ENCODE results near the gene NCOA6. TPM values are rescaled to one million over a fixed set of nuclear protein-coding genes. Genes with fewer than 3 reads are reported as not detected.
"Not testable (repeated sequence)": the region's sequence is repeated elsewhere in the genome, so short reads cannot be mapped to it uniquely, and the experiment has no call there.

NCOA6 gene
- total RNA-seq, 1 donor, result 11.3 TPM

DNA sequence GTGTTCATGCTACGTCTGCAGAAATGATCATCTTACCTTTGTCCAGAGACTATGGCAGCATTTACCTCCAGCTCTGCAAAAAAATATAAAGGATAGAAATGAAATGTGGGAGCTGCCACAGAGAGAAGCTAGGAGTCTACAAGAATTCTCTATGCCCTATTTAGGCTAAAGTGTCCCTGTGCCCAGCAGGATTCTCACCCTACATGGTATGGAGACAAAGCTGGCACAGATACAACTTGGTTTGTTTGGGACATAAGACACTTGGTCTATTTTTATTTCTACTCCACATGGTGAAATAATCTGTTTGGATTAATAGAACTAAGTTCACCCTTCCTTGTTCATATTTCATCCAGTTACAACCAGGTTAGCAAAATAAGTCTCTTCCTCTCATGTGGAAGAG is 92.9 kb downstream of the NCOA6 start:
- DNase-seq (ENCODE audit: low read depth), result no peak
- TF ChIP-seq, protein P1, sequence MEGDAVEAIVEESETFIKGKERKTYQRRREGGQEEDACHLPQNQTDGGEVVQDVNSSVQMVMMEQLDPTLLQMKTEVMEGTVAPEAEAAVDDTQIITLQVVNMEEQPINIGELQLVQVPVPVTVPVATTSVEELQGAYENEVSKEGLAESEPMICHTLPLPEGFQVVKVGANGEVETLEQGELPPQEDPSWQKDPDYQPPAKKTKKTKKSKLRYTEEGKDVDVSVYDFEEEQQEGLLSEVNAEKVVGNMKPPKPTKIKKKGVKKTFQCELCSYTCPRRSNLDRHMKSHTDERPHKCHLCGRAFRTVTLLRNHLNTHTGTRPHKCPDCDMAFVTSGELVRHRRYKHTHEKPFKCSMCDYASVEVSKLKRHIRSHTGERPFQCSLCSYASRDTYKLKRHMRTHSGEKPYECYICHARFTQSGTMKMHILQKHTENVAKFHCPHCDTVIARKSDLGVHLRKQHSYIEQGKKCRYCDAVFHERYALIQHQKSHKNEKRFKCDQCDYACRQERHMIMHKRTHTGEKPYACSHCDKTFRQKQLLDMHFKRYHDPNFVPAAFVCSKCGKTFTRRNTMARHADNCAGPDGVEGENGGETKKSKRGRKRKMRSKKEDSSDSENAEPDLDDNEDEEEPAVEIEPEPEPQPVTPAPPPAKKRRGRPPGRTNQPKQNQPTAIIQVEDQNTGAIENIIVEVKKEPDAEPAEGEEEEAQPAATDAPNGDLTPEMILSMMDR (IDR thresholded peaks at IDR 0.05; ENCODE audit: insufficient read depth, low read length), result no peak
- no peak overlapping the region for H3K4me3 ChIP-seq (ENCODE audit: low read depth, low read length)

DNA sequence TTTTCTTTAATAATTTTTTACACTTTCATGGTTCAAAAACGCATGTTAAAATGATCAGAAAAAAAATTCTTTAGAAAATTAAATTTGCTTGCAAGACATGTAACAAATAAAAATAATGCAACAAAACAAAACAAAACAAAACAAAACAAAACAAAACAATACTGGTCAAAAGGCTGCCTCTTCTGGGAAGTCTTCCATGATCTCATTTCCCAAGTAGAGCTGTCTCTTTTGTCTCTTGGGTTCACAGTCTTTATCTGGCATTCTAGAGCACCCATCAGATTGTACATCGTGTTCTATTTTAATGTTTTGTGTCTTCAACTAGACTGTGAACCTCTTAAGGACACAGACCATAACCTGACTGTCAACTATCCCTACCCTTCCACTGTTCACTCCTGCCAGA is 96.0 kb downstream of the NCOA6 start:
- no peak overlapping the region for H3K4me3 ChIP-seq (ENCODE audit: low read depth, low read length)
- DNase-seq (ENCODE audit: low read depth), result no peak
- TF ChIP-seq, protein P1 (IDR thresholded peaks at IDR 0.05; ENCODE audit: insufficient read depth, low read length), result no peak

DNA sequence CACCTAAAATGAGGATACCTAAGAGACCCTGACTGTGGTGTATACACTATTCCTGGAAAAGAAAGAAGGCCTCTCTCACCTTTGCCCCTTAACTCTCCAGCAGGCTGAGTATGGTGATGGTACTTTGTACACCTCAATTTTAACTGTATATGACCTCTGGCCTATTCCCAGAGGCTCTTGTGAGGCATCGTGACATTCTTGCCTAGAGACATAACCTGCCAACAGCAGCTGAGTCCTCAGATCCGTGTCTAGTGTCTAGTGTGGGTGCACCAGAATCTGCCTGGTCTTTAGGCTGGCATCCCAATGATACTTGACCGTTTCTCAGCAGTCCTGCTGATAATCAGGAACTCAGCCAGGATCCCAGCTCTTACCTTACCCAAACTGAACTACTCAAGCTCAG is 101.3 kb downstream of the NCOA6 start:
- no peak for DNase-seq (ENCODE audit: low read depth)
- H3K4me3 ChIP-seq (ENCODE audit: low read depth, low read length), result no peak overlapping the region
- TF ChIP-seq, protein P1 (IDR thresholded peaks at IDR 0.05; ENCODE audit: insufficient read depth, low read length), result no peak

DNA sequence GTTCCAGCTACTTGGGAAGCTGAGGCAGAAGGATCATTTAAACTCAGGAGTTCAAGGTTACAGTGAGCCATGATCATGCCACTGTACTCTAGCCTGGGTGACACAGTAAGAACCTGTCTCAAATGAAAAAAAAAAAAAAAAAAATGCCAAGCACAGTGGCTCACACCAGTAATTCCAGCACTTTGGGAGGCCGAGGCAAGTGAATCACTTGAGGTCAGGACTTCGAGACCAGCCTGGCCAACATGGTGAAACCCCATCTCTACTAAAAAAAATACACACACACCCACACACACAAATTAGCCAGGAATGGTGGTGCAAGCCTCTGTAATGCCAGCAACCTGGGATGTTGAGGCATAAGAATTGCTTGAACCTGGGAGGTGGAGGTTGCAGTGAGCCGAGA is 102.9 kb downstream of the NCOA6 start:
- H3K4me3 ChIP-seq (ENCODE audit: low read depth, low read length), result not testable (repeated sequence)

DNA sequence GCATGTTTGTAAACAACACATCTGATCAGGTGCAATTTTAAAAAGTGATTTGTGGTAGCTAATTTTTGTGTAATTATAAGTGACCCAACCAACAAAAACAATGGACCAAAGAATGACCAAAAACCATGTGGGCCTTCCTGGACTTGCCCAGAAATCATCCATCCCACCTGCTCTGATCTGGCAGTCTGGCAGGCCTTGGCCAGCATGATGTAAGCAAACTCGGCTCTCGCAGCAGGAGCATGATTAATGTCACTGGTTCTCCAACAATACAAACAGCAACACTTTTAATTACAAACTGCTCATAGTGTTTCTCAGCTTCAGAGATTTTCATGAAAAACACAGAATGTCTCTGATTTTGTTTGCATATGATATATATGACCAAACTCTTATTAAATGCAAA is 105.2 kb downstream of the NCOA6 start:
- TF ChIP-seq, protein P1 (IDR thresholded peaks at IDR 0.05; ENCODE audit: insufficient read depth, low read length), result no peak
- H3K4me3 ChIP-seq (ENCODE audit: low read depth, low read length), result no peak overlapping the region
- DNase-seq (ENCODE audit: low read depth), result no peak

More for the DNA sequence above, 102.9 kb downstream of the NCOA6 start:
- DNase-seq (ENCODE audit: low read depth), result not testable (repeated sequence)

DNA sequence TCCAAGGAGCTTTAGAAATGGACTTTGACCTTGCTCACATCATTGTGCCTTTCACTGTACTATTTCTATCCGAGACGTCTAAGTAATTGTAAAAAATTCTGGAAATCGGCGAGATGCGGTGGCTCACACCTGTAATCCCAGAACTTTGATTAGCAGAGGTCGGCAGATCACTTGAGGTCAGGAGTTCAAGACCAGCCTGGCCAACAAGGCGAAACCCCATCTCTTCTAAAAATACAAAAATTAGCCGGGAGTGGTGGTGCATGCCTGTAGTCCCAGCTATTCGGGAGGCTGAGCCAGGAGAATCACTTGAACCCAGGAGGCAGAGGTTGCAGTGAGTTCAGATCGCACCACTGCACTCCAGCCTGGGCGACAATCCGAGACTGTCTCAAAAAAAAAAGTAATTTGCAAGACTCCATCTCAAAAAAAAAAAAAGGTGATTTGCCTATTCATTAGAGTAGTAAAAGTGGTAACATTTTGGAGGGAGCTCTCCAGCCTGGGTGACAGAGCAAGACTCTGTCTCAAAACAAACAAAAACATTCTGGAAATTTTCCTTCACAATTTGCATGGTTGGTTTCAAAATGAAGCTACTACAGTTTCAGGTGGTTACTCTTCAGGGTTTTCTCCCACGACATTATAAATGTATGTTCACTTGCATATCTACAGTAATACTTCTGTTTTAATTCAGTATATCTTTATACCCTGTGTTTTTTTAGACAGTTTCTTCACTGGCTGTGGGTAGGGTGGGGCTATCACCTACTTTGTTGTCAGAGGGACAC is 106.0 kb downstream of the NCOA6 start:
- not testable (repeated sequence) for DNase-seq (ENCODE audit: low read depth); H3K4me3 ChIP-seq (ENCODE audit: low read depth, low read length)

DNA sequence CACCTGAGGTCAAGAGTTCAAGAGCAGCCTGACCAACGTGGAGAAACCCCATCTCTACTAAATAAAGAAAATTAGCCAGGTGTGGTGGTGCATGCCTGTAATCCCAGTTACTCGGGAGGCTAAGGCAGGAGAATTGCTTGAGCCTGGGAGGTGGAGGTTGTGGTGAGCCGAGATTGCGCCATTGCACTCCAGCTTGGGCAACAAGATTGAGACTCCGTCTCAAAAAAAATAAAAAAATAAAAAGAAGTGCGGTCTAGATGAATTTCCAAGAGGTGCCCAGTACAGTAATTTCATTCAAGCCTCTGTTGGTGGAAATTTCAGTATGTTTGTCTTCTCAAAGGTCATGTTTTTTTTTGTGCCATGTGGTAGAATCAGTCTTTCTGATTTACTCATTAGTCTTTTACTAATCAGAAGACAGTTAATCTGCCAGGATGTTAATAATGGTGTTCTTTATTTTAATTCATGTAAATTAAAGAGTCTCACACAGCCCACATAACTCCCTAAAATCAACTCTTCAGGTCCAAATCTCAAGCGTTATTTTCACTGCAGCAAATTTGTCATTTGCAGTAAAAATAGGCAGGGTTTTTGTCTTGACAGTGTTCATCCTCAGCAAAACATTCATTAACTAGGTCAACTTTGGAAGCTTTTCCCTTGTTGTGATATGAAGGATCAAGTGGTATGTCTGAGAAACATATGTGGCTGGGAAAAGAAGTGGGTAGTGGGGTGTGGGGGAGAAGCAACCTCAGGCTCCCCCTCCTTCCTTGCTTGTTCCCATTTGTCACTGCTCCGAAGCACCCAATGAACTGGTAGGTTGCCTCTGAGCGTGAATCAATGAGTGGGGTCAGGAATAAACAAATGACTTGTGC is 108.0 kb downstream of the NCOA6 start:
- TF ChIP-seq, protein P1 (IDR thresholded peaks at IDR 0.05; ENCODE audit: insufficient read depth, low read length), result no peak
- H3K4me3 ChIP-seq (ENCODE audit: low read depth, low read length), result no peak overlapping the region
- DNase-seq (ENCODE audit: low read depth), result no peak
